ENCODE results near the gene NPHP3. TPM values are rescaled to one million over a fixed set of nuclear protein-coding genes. Genes with fewer than 3 reads are reported as not detected.

Gene NPHP3
- total RNA-seq, 2 experiments from 2014 or later: 20.7 to 24.1 TPM

DNA sequence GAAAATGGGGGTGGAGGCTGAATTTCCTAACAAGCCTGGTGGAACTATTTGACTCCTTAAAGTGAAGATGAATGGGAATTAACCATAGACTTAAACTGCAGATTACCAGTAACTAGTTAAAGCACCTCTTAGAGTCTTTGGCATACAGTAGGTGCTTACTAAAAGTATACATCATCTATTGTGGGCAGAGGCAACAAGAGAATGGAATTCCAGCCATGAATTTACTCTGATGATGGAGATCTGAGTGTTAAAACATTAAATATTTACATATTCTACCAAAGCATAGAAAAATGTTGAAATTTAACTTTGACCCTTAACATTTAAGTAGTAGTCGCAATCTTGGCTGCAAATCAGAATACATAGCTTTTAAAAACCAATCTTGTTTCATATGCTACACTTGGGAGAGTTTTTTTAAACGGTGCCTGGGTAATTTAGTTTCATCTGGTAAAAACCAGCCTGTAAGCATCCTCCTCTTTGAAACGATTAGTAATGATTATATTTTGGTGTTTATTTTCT is 56.9 kb downstream of the NPHP3 start:
- CTCF ChIA-PET: no interaction called here
- POLR2A ChIA-PET: no interaction called here
- Mint-ChIP-seq H3K36me3 (ENCODE audit: low read depth) (peaks cover 24% of the 10 kb centered on the region), H3K4me3 (no peak overlapping the region), H3K9me3 (no peaks in the 10 kb centered on the region), H3K4me1 (peaks cover 28% of the 10 kb centered on the region), H3K27ac (no peak overlapping the region), H3K27me3 (no peaks in the 10 kb centered on the region)
- DNase-seq: no peak

DNA sequence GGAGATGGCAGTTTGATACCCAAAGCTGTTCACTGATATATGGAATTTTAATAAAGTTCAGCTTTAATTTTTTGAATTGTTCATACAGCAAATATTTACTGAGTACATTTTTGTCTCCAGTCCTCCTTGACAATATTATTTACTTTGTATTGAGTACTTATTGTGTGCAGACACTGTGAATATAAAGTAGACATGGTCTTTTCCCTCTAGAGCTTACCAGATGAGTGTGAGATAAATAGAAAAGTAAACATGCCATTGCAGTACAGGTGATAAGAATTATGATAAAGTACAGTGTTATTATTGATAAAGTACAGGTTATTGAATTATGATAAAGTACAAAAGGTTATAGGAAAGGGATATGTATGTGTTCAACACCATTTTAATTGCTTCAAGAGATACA is 60.0 kb downstream of the NPHP3 start:
- DNase-seq: no peak
- Mint-ChIP-seq H3K27ac (no peak overlapping the region), H3K36me3 (ENCODE audit: low read depth) (peaks cover 15% of the 10 kb centered on the region), H3K4me3 (no peak overlapping the region), H3K9me3 (no peaks in the 10 kb centered on the region), H3K4me1 (peaks cover 36% of the 10 kb centered on the region), H3K27me3 (no peaks in the 10 kb centered on the region)
- CTCF ChIA-PET: interaction anchor here (2.0 kb wide), 1 partner anchor 20 kb away, joined by 5 read pairs; no protein-coding TSS in a partner anchor
- POLR2A ChIA-PET: interaction anchor here (1.7 to 3.1 kb wide), 2 partner anchors 22 to 911 kb away, joined by 6 to 7 read pairs; partner anchors contain the start of gene CDV3

GRCh38 chr3:132661101-132661500 is 61.1 kb downstream of the NPHP3 start:
- peaks cover 39% of the 10 kb centered on the region for H3K4me1 Mint-ChIP-seq
- peak overlapping the region; percentile 92 for H3K27ac Mint-ChIP-seq
- H3K36me3 Mint-ChIP-seq (ENCODE audit: low read depth): peaks cover 10% of the 10 kb centered on the region
- no peak for DNase-seq
- H3K9me3 Mint-ChIP-seq: no peaks in the 10 kb centered on the region
- no peaks in the 10 kb centered on the region for H3K27me3 Mint-ChIP-seq
- peak overlapping the region; percentile 93 for H3K4me3 Mint-ChIP-seq
- POLR2A ChIA-PET: interaction anchor here (0.9 to 3.1 kb wide), 7 partner anchors 8 to 912 kb away, joined by 3 to 9 read pairs (median 4); partner anchors contain the start of genes CDV3 and DNAJC13
- CTCF ChIA-PET: interaction anchor here (1.2 to 2.0 kb wide), 4 partner anchors 9 to 134 kb away, joined by 3 to 6 read pairs (median 4); no protein-coding TSS in a partner anchor

GRCh38 chr3:132660811-132661070 is 61.5 kb downstream of the NPHP3 start:
- H3K27me3 Mint-ChIP-seq: no peaks in the 10 kb centered on the region
- DNase-seq: no peak
- peak overlapping the region; percentile 93 for H3K4me3 Mint-ChIP-seq
- ChIA-PET CTCF (interaction anchor here (1.2 to 2.0 kb wide), 5 partner anchors 9 to 201 kb away, joined by 3 to 6 read pairs (median 4); no protein-coding TSS in a partner anchor), POLR2A (interaction anchor here (0.9 to 3.1 kb wide), 7 partner anchors 9 to 912 kb away, joined by 3 to 9 read pairs (median 4); partner anchors contain the start of genes CDV3 and DNAJC13)
- H3K9me3 Mint-ChIP-seq: no peaks in the 10 kb centered on the region
- peaks cover 8% of the 10 kb centered on the region for H3K36me3 Mint-ChIP-seq (ENCODE audit: low read depth)
- peak overlapping the region; percentile 92 for H3K27ac Mint-ChIP-seq
- H3K4me1 Mint-ChIP-seq: peaks cover 39% of the 10 kb centered on the region

DNA sequence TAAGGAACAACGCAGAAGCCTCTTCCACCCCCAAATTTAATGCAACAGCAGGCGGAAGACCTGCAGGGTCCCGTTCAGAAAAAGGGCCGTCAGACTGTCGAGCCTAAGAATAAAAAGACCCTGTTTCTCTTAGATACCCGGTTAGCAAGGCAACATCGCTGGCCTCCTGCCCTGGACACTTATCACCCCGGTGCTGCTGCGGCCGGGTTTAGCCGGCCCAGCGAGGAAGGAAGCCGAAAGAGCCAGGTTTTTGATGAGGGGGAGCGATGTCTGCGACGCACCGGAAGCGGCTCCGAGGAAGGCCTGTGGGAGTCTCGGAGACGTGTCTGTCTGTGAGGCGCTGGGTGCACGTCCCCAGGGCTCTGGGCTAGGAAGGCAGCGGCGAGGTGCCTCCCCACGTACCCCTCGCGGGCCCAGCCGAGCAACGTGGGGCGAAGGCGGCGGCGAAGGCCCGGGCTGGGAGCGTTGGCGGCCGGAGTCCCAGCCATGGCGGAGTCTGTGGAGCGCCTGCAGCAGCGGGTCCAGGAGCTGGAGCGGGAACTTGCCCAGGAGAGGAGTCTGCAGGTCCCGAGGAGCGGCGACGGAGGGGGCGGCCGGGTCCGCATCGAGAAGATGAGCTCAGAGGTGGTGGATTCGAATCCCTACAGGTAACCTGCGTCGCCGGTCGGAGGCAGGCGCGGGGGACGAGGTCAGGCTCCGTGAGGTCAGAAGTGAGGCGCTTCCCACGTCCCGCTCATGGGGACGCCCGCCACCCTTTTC is 62.0 kb downstream of the NPHP3 start, which contains the start of gene UBA5:
Gene UBA5, plus strand, starts transcription at position 278 of the 759 bp plus-strand sequence. Its CDS starts 209 bp downstream, at position 487.
- Mint-ChIP-seq H3K27me3 (no peaks in the 10 kb centered on the region), H3K27ac (peak within 1 kb of the TSS; percentile 92), H3K4me1 (peaks cover 39% of the 10 kb centered on the region), H3K4me3 (peak within 1 kb of the TSS; percentile 93), H3K36me3 (ENCODE audit: low read depth) (peaks cover 8% of the 10 kb centered on the region), H3K9me3 (no peaks in the 10 kb centered on the region)
- CTCF ChIA-PET: interaction anchor here (1.2 to 2.0 kb wide), 5 partner anchors 10 to 200 kb away, joined by 3 to 6 read pairs (median 4); no protein-coding TSS in a partner anchor
- DNase-seq: peak; percentile 74
- POLR2A ChIA-PET: interaction anchor here (0.9 to 3.1 kb wide), 7 partner anchors 9 to 913 kb away, joined by 3 to 9 read pairs (median 4); partner anchors contain the start of genes CDV3 and DNAJC13

GRCh38 chr3:132659365-132660051 is 62.7 kb downstream of the NPHP3 start, which contains the start of gene ACAD11:
Gene ACAD11, minus strand, starts transcription at chr3:132659809. Its CDS starts 58 bp downstream, at chr3:132659751.
- peaks cover 36% of the 10 kb centered on the region for H3K4me1 Mint-ChIP-seq
- peak; percentile 37 for DNase-seq
- H3K4me3 Mint-ChIP-seq: peak within 1 kb of the TSS; percentile 93
- ChIA-PET CTCF (interaction anchor here (1.2 to 1.7 kb wide), 2 partner anchors 11 to 200 kb away, joined by 3 to 6 read pairs; no protein-coding TSS in a partner anchor), POLR2A (interaction anchor here (0.9 to 3.1 kb wide), 2 partner anchors 8 to 242 kb away, joined by 3 to 9 read pairs; partner anchors contain the start of gene DNAJC13)
- peaks cover 3% of the 10 kb centered on the region for H3K36me3 Mint-ChIP-seq (ENCODE audit: low read depth)
- H3K9me3 Mint-ChIP-seq: no peaks in the 10 kb centered on the region
- H3K27ac Mint-ChIP-seq: peak within 1 kb of the TSS; percentile 92
- no peaks in the 10 kb centered on the region for H3K27me3 Mint-ChIP-seq

DNA sequence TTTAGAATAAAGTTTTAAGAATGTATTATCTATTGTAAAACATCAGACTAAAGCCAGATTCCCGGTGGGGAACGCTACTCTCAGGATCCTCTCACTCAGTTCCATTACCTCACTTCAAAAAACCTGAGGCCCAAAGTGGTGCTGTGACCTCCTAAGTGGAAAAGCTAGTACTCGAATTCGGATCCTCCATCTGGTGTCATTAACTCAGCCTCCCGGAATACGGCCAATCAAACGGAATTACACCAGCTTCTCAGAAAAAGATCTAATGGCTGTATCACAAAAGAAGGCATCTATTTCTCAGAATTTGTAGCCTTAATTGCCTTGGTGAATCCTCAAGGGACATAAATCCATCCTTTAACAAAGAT is 63.2 kb downstream of the NPHP3 start:
- Mint-ChIP-seq H3K27me3 (no peaks in the 10 kb centered on the region), H3K4me1 (peaks cover 36% of the 10 kb centered on the region), H3K9me3 (no peaks in the 10 kb centered on the region), H3K36me3 (ENCODE audit: low read depth) (peaks cover 3% of the 10 kb centered on the region), H3K27ac (no peak overlapping the region), H3K4me3 (peak overlapping the region; percentile 93)
- ChIA-PET CTCF (no interaction called here), POLR2A (interaction anchor here (0.9 to 3.1 kb wide), 2 partner anchors 8 to 242 kb away, joined by 3 to 9 read pairs; partner anchors contain the start of gene DNAJC13)
- no peak for DNase-seq

- Mint-ChIP-seq H3K9me3 (no peaks in the 10 kb centered on the region), H3K36me3 (ENCODE audit: low read depth) (no peaks in the 10 kb centered on the region), H3K27ac (no peak overlapping the region), H3K4me3 (peak overlapping the region; percentile 26), H3K4me1 (peaks cover 30% of the 10 kb centered on the region), H3K27me3 (no peaks in the 10 kb centered on the region)
- no peak for DNase-seq
- ChIA-PET CTCF (no interaction called here), POLR2A (interaction anchor here (0.9 to 3.1 kb wide), 2 partner anchors 9 to 241 kb away, joined by 3 to 9 read pairs; partner anchors contain the start of gene DNAJC13)
These were observed 64.1 kb downstream of the NPHP3 start for GRCh38 chr3:132657869-132658747.

GRCh38 chr3:132655471-132655870 is 66.7 kb downstream of the NPHP3 start:
- ChIA-PET POLR2A (no interaction called here), CTCF (no interaction called here)
- no peak for DNase-seq
- Mint-ChIP-seq H3K27ac (no peak overlapping the region), H3K27me3 (no peaks in the 10 kb centered on the region), H3K9me3 (no peaks in the 10 kb centered on the region), H3K4me3 (no peak overlapping the region), H3K4me1 (peaks cover 18% of the 10 kb centered on the region), H3K36me3 (ENCODE audit: low read depth) (no peaks in the 10 kb centered on the region)

DNA sequence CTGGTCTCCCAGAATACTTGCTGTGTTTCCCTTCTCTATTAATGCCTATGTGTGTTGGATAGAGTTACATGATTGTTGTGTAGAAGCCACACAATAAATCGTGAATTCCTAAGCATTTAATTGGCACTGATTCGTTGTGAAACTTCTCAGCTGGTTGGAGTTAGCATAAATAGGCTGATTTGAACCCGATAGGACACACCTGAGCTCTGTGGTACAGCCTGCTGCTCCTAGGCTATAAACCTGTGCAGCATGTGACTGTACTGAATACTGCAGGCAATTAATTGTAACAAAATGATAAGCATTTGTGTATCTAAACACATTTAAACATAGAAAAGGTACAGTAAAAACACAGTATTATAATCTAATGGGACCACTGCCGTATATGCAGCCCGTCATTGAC is 67.5 kb downstream of the NPHP3 start:
- no peak overlapping the region for H3K4me3 Mint-ChIP-seq
- DNase-seq: no peak
- CTCF ChIA-PET: no interaction called here

DNA sequence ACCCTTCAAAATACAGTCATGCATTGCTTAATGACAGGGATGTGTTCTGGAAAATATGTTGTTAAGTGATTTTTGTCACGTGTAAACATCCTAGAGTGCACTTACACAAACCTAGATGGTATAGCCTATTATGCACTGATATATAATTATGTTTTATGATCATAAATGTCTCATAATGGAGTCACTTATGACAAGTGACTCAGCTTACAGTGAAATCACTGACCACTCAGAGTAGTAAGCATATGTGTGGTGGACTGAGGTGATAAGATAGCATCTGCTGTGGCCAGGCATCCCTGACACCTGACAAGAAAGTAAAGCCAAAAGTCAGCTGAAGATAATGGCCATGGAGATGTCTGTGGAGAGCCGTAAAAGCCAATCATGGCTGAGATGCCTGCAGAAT is 68.0 kb downstream of the NPHP3 start:
- Mint-ChIP-seq H3K27me3 (no peaks in the 10 kb centered on the region), H3K36me3 (ENCODE audit: low read depth) (no peaks in the 10 kb centered on the region), H3K4me3 (no peak overlapping the region), H3K9me3 (no peaks in the 10 kb centered on the region), H3K27ac (no peak overlapping the region), H3K4me1 (peaks cover 17% of the 10 kb centered on the region)
- ChIA-PET POLR2A (no interaction called here), CTCF (no interaction called here)
- DNase-seq: no peak

More for the DNA sequence above, 67.5 kb downstream of the NPHP3 start:
- Mint-ChIP-seq H3K9me3 (no peaks in the 10 kb centered on the region), H3K27me3 (no peaks in the 10 kb centered on the region), H3K27ac (no peak overlapping the region), H3K4me1 (peaks cover 18% of the 10 kb centered on the region), H3K36me3 (ENCODE audit: low read depth) (no peaks in the 10 kb centered on the region)
- POLR2A ChIA-PET: no interaction called here

GRCh38 chr3:132652640-132653270 is 69.5 kb downstream of the NPHP3 start:
- H3K4me3 Mint-ChIP-seq: no peak overlapping the region
- ChIA-PET CTCF (no interaction called here), POLR2A (no interaction called here)
- H3K4me1 Mint-ChIP-seq: peaks cover 6% of the 10 kb centered on the region
- no peaks in the 10 kb centered on the region for H3K36me3 Mint-ChIP-seq (ENCODE audit: low read depth)
- no peak overlapping the region for H3K27ac Mint-ChIP-seq
- no peaks in the 10 kb centered on the region for H3K27me3 Mint-ChIP-seq
- H3K9me3 Mint-ChIP-seq: no peaks in the 10 kb centered on the region
- DNase-seq: no peak
